PFSK-1 (cell line): Measurements from ENCODE around the gene MBNL2.

Experiments used
- FOXP2 ChIP-seq: optimal IDR thresholded peaks from 2 replicates; pipeline ENCODE3; 2011; ENCODE audit warnings: borderline replicate concordance, control low read depth, inconsistent platforms; ENCODE audit not compliant: insufficient read depth; ENCODE audit errors: extremely low read length, extremely low read depth
- POLR2AphosphoS5 ChIP-seq: IDR thresholded peaks from 2 replicates; pipeline ENCODE4 v1.6.1; 2012; ENCODE audit warnings: low read depth, mild to moderate bottlenecking, control low read depth, low read length, moderate library complexity
- SIN3A ChIP-seq: IDR thresholded peaks from 2 replicates; pipeline ENCODE4 v1.6.1; 2012; ENCODE audit warnings: mild to moderate bottlenecking, low read length, moderate library complexity, borderline replicate concordance; ENCODE audit not compliant: insufficient read depth
- TAF1 ChIP-seq: IDR thresholded peaks from 2 replicates; pipeline ENCODE4 v1.6.1; 2012; ENCODE audit warnings: low read length, control low read depth, borderline replicate concordance; ENCODE audit not compliant: insufficient read depth
- TF ChIP-seq, protein P1 (sequence below), 2 experiments: IDR thresholded peaks; 2 replicates each; pipeline versions ENCODE4 v1.6.1 to v1.8.0; 2011 to 2012; ENCODE audit warnings: low read depth in 2 of 2, low read length in 2 of 2, control low read depth in 1 of 2, inconsistent platforms in 1 of 2, mild to moderate bottlenecking in 1 of 2, moderate library complexity in 1 of 2; ENCODE audit not compliant: insufficient read depth in 1 of 2

- TF ChIP-seq POLR2AphosphoS5 (no peak), SIN3A (no peak), TAF1 (no peak), FOXP2 (no peak)
- TF ChIP-seq, protein P1, sequence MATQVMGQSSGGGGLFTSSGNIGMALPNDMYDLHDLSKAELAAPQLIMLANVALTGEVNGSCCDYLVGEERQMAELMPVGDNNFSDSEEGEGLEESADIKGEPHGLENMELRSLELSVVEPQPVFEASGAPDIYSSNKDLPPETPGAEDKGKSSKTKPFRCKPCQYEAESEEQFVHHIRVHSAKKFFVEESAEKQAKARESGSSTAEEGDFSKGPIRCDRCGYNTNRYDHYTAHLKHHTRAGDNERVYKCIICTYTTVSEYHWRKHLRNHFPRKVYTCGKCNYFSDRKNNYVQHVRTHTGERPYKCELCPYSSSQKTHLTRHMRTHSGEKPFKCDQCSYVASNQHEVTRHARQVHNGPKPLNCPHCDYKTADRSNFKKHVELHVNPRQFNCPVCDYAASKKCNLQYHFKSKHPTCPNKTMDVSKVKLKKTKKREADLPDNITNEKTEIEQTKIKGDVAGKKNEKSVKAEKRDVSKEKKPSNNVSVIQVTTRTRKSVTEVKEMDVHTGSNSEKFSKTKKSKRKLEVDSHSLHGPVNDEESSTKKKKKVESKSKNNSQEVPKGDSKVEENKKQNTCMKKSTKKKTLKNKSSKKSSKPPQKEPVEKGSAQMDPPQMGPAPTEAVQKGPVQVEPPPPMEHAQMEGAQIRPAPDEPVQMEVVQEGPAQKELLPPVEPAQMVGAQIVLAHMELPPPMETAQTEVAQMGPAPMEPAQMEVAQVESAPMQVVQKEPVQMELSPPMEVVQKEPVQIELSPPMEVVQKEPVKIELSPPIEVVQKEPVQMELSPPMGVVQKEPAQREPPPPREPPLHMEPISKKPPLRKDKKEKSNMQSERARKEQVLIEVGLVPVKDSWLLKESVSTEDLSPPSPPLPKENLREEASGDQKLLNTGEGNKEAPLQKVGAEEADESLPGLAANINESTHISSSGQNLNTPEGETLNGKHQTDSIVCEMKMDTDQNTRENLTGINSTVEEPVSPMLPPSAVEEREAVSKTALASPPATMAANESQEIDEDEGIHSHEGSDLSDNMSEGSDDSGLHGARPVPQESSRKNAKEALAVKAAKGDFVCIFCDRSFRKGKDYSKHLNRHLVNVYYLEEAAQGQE (IDR thresholded peaks at IDR 0.05; ENCODE audit: insufficient read depth in 1 of 2, low read depth in 2 of 2, low read length in 2 of 2) = no peak
These were observed 154.8 kb downstream of the MBNL2 start for GRCh38 chr13:97376981-97377380.
